ENCODE results near the gene SQSTM1.
A peak's percentile ranks its signal among the peaks of the same experiment; 100 is the strongest.

Gene SQSTM1

DNA sequence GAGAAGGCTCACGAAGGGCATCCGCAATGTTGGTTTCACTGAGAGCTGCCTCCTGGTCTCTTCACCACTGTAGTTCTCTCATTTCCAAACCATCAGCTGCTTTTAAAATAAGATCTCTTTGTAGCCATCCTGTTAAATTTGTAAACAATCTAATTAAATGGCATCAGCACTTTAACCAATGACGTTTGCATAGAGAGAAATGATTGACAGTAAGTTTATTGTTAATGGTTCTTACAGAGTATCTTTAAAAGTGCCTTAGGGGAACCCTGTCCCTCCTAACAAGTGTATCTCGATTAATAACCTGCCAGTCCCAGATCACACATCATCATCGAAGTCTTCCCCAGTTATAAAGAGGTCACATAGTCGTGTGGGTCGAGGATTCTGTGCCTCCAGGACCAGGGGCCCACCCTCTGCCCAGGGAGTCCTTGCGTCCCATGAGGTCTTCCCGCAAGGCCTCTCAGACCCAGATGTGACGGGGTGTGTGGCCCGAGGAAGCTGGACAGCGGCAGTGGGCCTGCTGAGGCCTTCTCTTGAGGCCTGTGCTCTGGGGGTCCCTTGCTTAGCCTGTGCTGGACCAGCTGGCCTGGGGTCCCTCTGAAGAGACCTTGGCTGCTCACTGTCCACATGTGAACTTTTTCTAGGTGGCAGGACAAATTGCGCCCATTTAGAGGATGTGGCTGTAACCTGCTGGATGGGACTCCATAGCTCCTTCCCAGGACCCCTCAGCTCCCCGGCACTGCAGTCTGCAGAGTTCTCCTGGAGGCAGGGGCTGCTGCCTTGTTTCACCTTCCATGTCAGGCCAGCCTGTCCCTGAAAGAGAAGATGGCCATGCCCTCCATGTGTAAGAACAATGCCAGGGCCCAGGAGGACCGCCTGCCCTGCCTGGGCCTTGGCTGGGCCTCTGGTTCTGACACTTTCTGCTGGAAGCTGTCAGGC lies 16.6 kb downstream of the SQSTM1 start:
- no peak for DNase-seq

DNA sequence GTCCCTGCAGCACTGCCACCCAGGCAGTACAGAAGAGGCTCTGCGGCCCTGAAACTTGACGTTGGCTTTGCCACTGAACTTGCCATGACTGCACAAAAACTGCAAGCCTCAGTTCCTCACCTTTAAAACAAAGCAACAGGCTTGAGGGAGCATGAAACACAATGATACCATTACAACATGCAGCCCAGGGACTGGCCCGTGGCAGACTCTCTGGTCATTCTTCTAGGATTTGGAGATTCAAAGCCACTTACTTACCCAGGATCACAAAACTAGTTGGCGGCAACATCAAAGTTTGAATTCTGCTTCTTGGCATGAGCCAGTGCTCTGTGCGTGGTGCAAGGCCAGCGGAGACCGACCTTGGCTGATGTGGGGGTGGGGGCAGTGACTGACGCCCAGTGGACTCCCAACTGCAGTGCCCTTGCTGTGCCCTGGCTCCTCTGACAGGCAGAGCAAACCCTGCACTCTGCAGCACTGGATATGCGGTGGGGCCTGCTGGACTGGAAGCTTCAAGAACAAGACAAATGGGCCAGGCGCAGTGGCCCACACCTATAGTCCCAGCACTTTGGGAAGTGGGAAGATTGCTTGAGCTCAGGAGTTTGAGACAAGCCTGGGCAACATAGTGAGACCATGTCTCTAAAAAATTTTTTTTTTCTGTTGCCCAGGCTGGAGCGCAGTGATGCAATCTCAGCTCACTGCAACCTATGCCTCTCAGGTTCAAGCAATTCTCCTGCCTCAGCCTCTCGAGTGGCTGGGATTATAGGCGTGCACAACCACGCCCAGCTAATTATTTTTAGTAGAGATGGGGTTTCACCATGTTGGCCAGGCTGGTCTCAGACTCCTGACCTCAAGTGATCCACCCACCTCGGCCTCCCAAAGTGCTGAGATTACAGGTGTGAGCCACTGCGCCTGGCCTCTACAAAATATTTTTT lies 18.9 kb downstream of the SQSTM1 start:
- in situ Hi-C loops (cut with MboI; ENCODE audit: low pct_unique_long_range_greater_than_20kb, low sequenced_read_pairs): no loop called here
- no peak for DNase-seq

More for the DNA sequence above, 16.6 kb downstream of the SQSTM1 start:
- in situ Hi-C loops (cut with MboI; ENCODE audit: low pct_unique_long_range_greater_than_20kb, low sequenced_read_pairs): no loop called here

DNA sequence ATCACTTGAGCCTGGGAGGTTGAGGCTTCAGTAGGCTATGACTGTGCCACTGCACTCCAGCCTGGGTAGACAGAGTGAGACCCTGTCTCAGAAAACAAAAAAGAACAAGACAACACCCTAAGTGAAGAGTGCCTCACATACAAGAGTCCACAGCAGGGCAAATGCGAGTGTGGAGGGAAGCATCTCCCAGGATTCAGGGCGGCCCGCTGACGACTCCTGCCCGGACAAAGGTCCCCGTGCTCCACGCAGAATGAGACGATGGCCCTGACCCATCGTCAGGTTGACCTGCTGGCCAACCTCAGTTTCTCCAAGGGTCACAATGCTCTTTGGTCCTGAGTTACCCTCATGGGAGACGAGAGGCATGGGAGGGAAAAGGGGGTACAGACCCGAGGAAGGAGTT lies 19.6 kb downstream of the SQSTM1 start:
- no peak for DNase-seq
- in situ Hi-C loops (cut with MboI; ENCODE audit: low pct_unique_long_range_greater_than_20kb, low sequenced_read_pairs): no loop called here

DNA sequence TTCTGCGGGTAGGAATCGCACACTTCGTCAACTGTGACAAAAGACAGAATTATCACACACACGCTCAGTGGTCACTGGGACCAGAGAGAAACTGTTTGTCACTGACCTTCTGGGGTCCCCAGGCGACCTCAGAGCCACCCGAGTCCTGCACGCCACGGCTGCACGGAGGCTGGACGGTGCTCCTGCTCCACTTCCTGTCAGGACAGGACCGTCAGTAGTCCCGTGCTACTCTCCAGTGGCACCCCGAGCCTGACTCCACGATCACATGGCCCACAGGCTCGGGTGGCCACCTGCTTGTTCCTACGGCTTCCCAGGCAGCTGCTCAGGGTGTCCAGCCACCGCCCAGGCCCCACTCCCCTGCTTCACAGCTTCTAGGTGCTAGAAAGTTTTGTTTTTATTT lies 20.1 kb downstream of the SQSTM1 start:
- DNase-seq: no peak
- in situ Hi-C loops (cut with MboI; ENCODE audit: low pct_unique_long_range_greater_than_20kb, low sequenced_read_pairs): no loop called here

DNA sequence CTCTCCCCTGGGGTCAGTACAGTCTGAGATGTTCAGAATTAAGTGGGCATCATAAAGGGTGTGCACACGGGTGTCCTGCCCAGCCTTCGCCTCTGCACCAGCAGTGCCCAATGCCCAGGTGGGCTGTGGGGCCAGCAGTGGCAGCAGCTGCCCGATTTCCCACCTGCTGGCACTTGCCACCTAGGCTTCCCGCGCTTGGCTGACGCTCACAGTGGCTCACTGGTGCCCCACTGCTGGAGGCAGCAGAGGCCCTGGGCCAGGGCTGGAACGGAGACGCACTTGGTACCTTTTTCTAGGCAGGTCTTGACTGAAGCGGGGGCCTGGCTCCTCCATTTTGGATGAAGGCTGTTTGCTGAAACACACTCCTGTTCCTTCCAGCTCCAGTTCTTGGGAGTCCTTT lies 20.9 kb downstream of the SQSTM1 start:
- in situ Hi-C loops (cut with MboI; ENCODE audit: low pct_unique_long_range_greater_than_20kb, low sequenced_read_pairs): no loop called here

DNA sequence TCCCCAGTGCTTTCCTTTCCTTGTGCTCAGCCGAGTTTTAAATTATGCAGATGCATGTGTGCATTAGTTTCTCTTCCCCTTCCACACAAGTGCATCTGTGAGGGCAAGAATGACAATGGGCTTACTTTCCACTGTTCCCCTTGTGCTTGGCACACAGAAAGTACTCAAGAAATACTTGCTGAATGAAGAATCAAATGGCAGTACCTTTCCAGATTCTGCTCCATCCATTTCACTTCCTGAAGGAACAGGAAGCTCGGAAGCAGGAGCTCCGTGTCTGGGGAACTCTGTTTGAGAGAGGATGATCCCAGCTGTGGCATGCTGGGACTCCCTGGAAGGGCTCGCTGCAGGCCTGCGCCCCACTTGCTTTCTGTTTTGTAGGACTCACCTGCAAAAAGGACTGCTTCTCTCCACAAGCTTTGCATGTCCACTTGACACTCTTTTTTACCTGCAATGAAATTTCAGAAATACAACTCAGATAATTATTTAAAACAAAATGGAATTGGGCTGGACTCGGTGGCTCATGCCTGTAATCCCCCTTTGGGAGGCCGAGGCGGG lies 32.4 kb downstream of the SQSTM1 start:
- in situ Hi-C loops (cut with MboI; ENCODE audit: low pct_unique_long_range_greater_than_20kb, low sequenced_read_pairs): no loop called here
- DNase-seq: no peak

More for the DNA sequence above, 20.9 kb downstream of the SQSTM1 start:
- no peak for DNase-seq

DNA sequence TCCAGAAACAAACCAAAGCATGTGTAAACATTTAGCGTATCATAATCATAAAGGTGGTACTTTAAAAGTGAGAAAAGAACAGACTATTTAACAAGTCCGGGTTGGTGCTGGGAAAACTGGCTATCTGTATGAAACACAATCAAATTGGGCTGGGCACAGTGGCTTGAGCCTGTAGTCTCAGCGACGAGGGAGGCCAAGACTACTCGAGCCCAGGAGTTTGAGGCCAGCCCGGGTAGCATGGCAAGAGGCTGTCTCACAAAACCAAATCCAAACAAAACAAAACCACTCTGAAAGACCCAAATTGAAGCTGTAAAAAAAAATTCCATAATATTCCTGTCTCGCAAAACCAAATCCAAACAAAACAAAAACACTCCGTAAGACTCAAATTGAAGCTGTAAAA lies 33.7 kb downstream of the SQSTM1 start:
- in situ Hi-C loops (cut with MboI; ENCODE audit: low pct_unique_long_range_greater_than_20kb, low sequenced_read_pairs): no loop called here
- DNase-seq: no peak

DNA sequence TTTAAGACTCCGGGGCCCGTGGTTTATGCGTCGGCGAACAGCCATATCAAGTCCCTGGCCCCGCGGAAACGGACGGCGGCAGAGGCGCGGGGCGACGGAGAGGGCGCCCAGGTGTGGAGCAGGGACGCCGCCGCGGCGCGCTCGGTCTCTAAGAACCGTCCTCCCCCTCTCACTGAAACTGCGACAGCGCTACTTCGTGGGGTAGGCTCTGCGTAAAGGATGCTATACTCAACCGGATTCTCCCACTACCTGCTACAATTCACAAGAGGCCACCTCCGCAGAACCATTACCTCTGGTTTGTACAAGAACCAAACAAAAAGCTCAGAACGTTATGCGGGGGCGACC lies 37.5 kb downstream of the SQSTM1 start:
- in situ Hi-C loops (cut with MboI; ENCODE audit: low pct_unique_long_range_greater_than_20kb, low sequenced_read_pairs): no loop called here
- no peak for DNase-seq

DNA sequence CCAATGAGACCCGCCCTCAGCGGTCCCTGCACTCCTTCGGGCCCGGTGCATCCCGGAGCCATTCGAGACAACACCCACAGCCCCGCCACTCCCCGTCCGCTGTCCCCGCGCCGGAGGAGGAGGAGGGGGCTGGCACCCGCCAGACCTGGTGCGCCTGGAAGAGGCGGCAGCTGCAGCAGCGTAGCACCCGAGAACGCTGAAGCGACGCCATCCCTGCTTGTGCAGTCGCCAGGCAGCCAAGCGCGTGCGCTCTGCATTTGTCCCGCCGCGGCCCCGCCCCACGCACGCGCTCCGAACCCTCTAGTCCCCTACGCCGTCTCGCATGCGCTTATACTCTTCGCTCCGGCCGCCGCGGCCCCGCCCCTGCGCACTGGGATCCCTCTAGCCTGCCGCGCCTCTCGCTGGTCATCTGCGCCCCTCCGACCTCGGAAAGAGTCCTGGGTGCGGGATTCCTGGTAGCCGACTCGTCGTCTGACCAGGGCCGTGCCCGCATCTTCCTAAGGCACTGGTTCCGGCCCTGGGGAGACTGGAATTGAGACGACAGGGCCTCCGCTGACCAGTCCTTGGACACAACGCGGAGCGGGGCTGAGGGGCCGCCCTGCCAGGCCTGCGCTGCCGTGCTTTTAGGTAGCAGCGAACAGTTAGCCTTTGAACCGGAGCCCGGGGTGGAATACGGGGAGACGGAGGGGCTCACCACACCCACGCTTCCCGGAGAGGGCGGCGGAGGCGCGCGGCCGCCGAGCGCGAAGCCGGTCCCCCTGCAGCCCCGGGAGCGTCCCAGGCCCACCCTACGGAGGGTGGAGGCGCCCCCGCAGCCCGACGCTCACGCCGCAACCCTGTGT lies 38.1 kb downstream of the SQSTM1 start, which contains the start of gene MRNIP:
MRNIP (minus strand) TSS at position 232 of the 842 bp plus-strand sequence; CDS start at position 211, 21 bp downstream.
- in situ Hi-C loops (cut with MboI; ENCODE audit: low pct_unique_long_range_greater_than_20kb, low sequenced_read_pairs): no loop called here
- DNase-seq: peak; percentile 95

DNA sequence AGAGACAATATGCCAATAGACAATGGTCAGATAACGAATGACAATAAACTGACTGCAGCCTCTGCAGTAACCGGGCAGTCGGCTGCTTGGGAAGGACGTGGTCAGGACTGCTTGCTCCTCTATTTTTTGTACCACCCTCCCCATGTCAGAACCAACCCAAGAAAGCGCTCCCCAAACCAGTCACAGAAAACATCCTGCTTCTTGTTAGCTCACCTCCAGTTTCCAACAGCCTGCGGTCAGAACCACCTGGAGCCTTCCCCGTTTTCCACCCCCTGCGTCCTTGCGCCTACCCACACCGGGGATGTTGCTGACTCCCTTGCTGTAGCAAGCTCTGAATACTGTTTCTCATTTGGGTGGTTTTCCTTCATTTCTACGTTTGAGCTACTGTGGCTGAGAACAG lies 39.6 kb downstream of the SQSTM1 start:
- in situ Hi-C loops (cut with MboI; ENCODE audit: low pct_unique_long_range_greater_than_20kb, low sequenced_read_pairs): no loop called here
- DNase-seq: no peak

DNA sequence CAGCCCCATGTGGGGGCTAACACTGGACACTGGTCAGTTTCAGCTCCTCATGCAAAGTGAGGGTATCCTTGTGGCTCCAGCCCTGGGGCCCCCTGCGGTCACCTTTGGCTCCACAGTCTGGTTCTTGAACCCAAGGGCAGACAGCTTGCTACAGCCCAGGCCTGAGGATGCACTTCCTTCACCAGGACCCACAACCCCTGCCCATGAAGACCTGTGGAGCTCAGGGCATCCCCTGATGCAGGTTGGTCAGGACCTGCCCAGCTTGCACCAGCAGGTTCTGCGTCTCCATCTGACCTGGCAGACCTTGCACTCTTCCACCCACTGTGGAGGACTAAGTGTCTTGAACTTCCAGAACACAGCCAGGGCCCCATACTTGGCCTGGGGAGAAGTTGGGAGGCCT lies 41.6 kb downstream of the SQSTM1 start:
- DNase-seq: no peak
- in situ Hi-C loops (cut with MboI; ENCODE audit: low pct_unique_long_range_greater_than_20kb, low sequenced_read_pairs): no loop called here

DNA sequence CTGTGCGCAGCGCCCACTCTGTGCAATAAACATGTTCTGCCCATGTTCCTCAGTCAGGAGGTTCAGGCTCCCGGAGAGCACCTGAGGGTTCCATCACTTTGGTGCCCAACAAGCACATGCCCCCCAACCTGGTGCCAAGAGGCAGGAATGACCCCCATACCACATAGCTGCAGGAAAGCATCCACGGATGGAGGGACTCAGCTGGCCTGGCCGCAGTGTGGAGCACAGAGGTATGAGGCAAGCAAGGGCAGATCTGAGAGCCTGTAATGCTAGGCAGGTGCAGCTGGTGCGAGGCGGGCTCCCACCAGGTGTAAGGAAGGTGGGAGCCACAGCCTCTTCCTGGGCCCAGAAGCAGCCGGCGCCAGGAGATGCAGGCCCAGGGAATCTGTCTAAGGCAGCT lies 42.2 kb downstream of the SQSTM1 start:
- DNase-seq: no peak
- in situ Hi-C loops (cut with MboI; ENCODE audit: low pct_unique_long_range_greater_than_20kb, low sequenced_read_pairs): no loop called here

DNA sequence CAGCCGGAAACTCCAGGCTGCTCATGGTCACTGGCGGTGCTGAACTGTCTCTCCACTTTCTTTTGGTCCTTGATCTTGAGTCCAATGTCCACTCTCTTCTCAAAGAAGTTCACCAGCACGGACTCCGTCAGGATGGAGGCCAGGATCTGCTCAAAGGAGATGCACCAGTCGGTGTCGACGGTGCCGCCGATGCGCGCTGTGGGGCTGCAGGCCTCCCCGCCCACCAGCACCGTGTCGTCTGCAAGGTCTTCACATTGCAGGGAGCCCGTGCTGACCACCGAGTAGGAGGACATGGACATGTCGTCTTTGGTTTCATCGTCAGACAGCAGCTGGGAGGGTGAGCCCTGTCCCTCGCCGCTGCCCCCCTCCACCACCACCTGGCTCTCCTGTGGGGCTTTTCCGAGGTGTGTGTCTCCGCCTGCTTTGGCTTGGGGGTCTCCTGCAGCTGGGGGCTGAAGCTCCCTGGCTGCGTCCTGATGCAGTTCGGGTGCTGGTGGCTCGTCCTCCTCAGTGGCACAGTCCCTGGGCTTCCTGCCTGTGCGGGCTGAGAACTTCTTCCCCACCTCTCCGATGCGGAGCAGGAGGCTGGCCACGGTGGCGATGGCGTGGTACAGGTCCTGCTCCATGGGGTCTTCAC lies 42.9 kb downstream of the SQSTM1 start:
- in situ Hi-C loops (cut with MboI; ENCODE audit: low pct_unique_long_range_greater_than_20kb, low sequenced_read_pairs): no loop called here
- DNase-seq: no peak

DNA sequence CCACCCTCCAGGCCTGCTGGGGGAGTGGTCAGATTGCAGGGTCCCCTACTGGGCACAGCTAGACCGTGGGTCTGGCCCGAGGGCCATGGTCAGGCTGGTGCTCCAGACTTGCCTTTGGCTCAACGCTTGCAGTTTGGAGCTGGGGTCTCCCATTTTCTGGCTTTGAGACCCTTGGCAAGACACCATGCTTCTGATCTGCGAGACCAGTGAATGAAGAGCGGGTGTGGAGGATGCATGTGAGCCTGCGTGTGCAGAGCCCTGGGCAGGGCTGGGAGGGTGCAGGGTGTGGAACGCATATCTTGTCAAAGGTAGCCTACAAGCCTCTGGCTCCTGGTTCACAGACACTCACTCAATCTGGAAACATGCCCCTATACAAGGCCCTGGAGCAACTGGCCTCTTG lies 44.0 kb downstream of the SQSTM1 start:
- DNase-seq: no peak
- in situ Hi-C loops (cut with MboI; ENCODE audit: low pct_unique_long_range_greater_than_20kb, low sequenced_read_pairs): no loop called here

DNA sequence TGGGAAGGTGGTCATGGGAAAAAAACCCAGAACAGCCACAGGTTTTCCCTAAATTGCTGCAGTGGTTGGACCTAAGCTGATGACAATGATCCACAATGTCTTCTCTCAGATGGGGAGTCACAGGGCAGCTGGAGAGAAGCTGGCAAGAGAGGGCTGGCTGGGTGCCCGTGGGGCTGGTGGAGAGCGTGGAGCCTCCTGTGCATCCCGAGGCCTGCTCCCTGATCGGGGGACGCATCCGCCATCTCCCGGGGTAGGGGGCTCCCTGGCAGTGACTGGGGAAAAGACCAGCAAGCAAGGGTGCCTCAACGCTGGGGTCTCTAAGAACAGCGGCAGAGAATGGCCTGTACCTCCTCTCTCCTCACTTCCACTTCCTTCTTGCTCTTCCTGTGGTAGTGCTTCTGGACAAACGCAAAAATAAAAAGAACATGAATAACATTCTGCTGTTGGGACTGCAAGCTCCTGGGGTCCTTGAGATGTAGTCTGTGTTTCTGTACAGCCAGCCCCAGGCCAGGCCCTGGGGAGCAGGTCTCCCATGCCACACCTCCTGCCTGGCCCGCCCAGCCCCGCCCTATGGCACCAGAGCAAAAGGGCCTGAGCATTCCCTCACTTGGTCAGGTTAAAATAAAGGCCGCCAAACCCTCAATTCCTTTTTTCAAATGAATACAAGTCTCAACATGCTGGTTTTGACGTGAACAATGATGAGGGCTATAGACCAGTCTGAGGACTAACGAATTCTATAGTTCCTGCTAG lies 45.0 kb downstream of the SQSTM1 start:
- no peak for DNase-seq
- in situ Hi-C loops (cut with MboI; ENCODE audit: low pct_unique_long_range_greater_than_20kb, low sequenced_read_pairs): no loop called here

DNA sequence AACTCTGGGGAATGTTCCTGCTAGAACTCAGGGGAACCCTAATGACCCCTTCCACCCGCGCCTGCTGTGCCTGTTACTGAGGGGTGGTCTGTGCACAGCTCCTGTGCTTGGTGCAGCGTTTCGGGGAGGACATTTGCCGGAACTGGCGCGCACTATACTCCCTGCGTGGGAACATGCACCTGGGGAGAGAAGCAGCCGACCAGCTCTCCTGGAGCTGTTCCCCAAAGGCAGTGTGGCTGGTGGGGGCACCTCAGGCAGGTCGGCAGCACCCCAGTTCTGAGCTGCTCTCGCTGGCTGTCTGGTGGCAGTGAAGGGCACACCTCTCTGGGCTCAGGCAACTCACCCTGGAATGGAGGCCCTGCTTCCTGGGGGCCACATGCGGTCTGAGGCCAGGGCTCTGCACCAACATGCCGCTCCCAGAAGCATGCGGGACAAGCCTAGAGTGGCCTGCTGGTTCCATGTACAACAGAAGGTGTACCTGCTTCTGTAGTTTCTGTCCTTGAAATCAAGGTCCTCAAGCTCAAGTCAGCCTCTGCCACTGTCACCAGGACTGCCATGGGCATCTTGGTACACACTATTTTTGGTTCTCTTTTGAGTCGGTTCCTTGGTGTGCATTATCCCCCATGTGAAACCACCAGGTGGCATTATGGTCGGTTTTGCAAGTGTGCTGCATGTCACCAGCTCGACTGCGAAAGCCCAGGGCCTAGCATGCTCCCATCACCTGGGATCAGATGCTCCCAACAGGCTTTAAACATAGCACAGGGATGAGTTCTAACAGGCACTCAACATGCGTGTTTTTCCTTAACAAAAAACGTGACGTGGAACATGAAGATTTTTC lies 45.8 kb downstream of the SQSTM1 start:
- no peak for DNase-seq
- in situ Hi-C loops (cut with MboI; ENCODE audit: low pct_unique_long_range_greater_than_20kb, low sequenced_read_pairs): no loop called here

DNA sequence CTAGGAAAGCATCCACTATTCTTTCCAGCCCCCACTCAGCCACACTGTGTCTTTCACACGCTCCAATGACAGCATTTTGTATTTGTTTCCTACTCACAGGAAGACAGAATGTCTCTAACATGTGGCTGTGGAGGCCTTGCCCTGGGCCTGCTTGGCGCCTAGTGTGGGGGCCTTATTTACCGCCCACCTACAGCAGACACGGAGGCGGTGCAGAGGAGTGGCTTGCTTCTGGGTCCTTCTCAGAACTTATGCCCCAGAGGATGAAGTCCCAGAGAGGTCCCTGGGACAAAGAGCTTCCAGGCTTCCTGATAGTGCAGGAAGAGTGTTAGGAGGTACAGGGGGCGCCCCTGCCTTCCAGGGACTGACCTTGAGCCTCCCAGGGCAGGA lies 46.4 kb downstream of the SQSTM1 start:
- in situ Hi-C loops (cut with MboI; ENCODE audit: low pct_unique_long_range_greater_than_20kb, low sequenced_read_pairs): no loop called here
- DNase-seq: no peak
